Adrenal gland (tissue), 12 donors: ENCODE data around the gene FAF1. TPM values are rescaled to one million over a fixed set of nuclear protein-coding genes. Genes with fewer than 3 reads are reported as not detected.

ENCODE experiments used
- DNase-seq, 7 donors: peaks; one replicate each; pipeline ENCODE4 v3.0.0-alpha.2; 2019 to 2020
- H3K27ac ChIP-seq, 5 donors: fragments of 200-600 bp; sonication (generic) in 4 of 5; 1 replicate in 3 of 5; 2 replicates in 2 of 5; pipeline versions ENCODE4 v1.5.1 to v1.8.0; 2016 to 2020; ENCODE audit warnings: mild to moderate bottlenecking in 1 of 5
- H3K27me3 ChIP-seq: fragments of 200-600 bp; 2 replicates; pipeline ENCODE4 v1.8.0; 2021
- H3K36me3 ChIP-seq, 2 donors: fragments of 200-600 bp; replicated peaks in 1 of 2; 1 replicate in 1 of 2; 2 replicates in 1 of 2; pipeline versions ENCODE4 v1.5.1 to v1.8.0; 2018 to 2022
- H3K4me1 ChIP-seq, 2 donors: fragments of 200-600 bp; replicated peaks in 1 of 2; 1 replicate in 1 of 2; 2 replicates in 1 of 2; pipeline versions ENCODE4 v1.5.1 to v1.8.0; 2018 to 2021
- H3K4me3 ChIP-seq, 4 donors: fragments of 200-600 bp; sonication (generic) in 3 of 4; one replicate each; pipeline ENCODE4 v1.5.1; 2016 to 2018
- H3K9me3 ChIP-seq, 3 donors: fragments of 200-600 bp; sonication (generic) in 1 of 3; replicated peaks in 1 of 3; 1 replicate in 2 of 3; 2 replicates in 1 of 3; pipeline versions ENCODE4 v1.5.1 to v1.8.0; 2016 to 2021
- POLR2A ChIP-seq, 2 donors: fragments of 450-650 bp; IDR thresholded peaks; one replicate each; pipeline ENCODE4 v1.6.1; 2017; ENCODE audit warnings: antibody characterized with exemption in 2 of 2, mild to moderate bottlenecking in 2 of 2, moderate library complexity in 1 of 2
- WGBS, 4 donors: extraction: QIAGEN DNeasy Blood & Tissue Kit in 2 of 4; methylation state at CpG; one replicate each; pipeline versions ENCODE4 v1.1.5 to v1.1.7; 2013 to 2017; 5-methylcytosine and 5-hydroxymethylcytosine counted together
- intact Hi-C, 2 donors: fragments of 100-400 bp; cut with DNase I; formaldehyde crosslinking; loops; one replicate each; pipeline versions ENCODE4 v1.14.1 to v1.15.0; 2022 to 2023
- polyA plus RNA-seq, 3 donors: library from polyadenylated mRNA; stranded (reverse); fragments of 200-250 nt in 2 of 3; fragments of 350-450 nt in 1 of 3; fragmentation: Illumina TruSeq in 1 of 3; extraction: RNeasy Lipid Tissue Mini Kit (QIAGEN cat#74804) in 1 of 3; gene quantifications; one replicate each; pipeline ENCODE4 v1.2.3, GENCODE V29; 2013 to 2014
- total RNA-seq, 9 donors: library from RNA; depleted of rRNA in 4 of 9; stranded (reverse); fragments of >200 nt in 4 of 9; fragments of 120-200 nt in 1 of 9; fragmentation: NEBNext Ultra II Directional in 1 of 9; extraction: Animal tissue kit (Norgen Biotek cat#: 25700) in 1 of 9; gene quantifications; one replicate each; pipeline versions ENCODE4 v1.1.0 to v1.2.4, GENCODE V29; 2013 to 2023
- TF ChIP-seq, protein P1 (sequence below), 6 experiments: fragments of 450-650 bp in 4 of 6; fragments of 200-600 bp in 2 of 6; sonication (generic) in 1 of 6; IDR thresholded peaks; 1 replicate in 5 of 6; 2 replicates in 1 of 6; pipeline versions ENCODE4 v1.5.1 to v1.8.0; 2016 to 2021; ENCODE audit warnings: antibody characterized with exemption in 6 of 6, mild to moderate bottlenecking in 2 of 6, moderate library complexity in 1 of 6
- donor health status: healthy with polysubstance abuse.
- donor health status: Bipolar disorder and iron deficiency.
- donor health status: DM: yes; HTN: yes; CAD: no.
- donor health status: DM: no; HTN: no; CAD: no.
- donor health status: DM: no; HTN: no; CAD: no.
- donor health status: DM: yes; HTN: yes; CAD: no.

FAF1 gene
- total and polyA plus RNA-seq, 12 donors: 23.4 to 88.4 (median 44.5) TPM

DNA sequence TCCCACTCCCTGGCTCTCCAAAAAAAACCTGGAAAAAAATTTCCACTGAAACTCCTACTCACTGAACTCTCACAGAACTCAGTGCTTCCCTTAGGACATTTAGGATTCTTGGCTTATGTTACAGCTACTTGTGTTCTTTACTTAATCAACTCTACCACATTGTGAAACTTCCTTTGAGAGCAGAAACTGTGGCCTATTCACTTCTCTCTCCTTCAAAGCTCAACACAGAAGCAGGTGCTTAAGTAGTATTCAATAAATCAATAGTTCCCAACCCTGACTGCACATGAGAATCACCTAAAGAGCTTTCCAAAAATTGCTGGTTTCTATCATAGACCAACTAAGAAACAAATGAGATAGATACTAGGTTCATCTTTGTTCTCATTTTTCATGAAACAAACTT, 468.9 kb downstream of the FAF1 start:
- H3K4me3 ChIP-seq: no peak overlapping the region
- no peaks in the 10 kb centered on the region for H3K9me3 ChIP-seq
- no peak for DNase-seq
- H3K36me3 ChIP-seq: no peaks in the 10 kb centered on the region
- intact Hi-C loops: no loop called here
- TF ChIP-seq POLR2A (IDR thresholded peaks at IDR 0.05): no peak
- TF ChIP-seq, protein P1, sequence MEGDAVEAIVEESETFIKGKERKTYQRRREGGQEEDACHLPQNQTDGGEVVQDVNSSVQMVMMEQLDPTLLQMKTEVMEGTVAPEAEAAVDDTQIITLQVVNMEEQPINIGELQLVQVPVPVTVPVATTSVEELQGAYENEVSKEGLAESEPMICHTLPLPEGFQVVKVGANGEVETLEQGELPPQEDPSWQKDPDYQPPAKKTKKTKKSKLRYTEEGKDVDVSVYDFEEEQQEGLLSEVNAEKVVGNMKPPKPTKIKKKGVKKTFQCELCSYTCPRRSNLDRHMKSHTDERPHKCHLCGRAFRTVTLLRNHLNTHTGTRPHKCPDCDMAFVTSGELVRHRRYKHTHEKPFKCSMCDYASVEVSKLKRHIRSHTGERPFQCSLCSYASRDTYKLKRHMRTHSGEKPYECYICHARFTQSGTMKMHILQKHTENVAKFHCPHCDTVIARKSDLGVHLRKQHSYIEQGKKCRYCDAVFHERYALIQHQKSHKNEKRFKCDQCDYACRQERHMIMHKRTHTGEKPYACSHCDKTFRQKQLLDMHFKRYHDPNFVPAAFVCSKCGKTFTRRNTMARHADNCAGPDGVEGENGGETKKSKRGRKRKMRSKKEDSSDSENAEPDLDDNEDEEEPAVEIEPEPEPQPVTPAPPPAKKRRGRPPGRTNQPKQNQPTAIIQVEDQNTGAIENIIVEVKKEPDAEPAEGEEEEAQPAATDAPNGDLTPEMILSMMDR (IDR thresholded peaks at IDR 0.05): no peak
- H3K27me3 ChIP-seq: no peaks in the 10 kb centered on the region
- peaks cover 7 to 10% of the 10 kb centered on the region in 2 donors for H3K4me1 ChIP-seq
- H3K27ac ChIP-seq: no peak overlapping the region

GRCh38 chr1:50490640-50491039, 469.4 kb downstream of the FAF1 start:
- peaks cover 7 to 10% of the 10 kb centered on the region in 2 donors for H3K4me1 ChIP-seq
- H3K4me3 ChIP-seq: no peak overlapping the region
- intact Hi-C loops: no loop called here
- DNase-seq: no peak
- WGBS, 4 donors: 89 to 93% (median 91%) methylated on average over 2 of the region's 2 CpGs
- no peaks in the 10 kb centered on the region for H3K36me3 ChIP-seq
- H3K9me3 ChIP-seq: no peaks in the 10 kb centered on the region
- H3K27ac ChIP-seq: no peak overlapping the region
- no peak for TF ChIP-seq POLR2A (IDR thresholded peaks at IDR 0.05)
- TF ChIP-seq, protein P1 (IDR thresholded peaks at IDR 0.05): no peak
- H3K27me3 ChIP-seq: no peaks in the 10 kb centered on the region

- Histone ChIP-seq H3K27ac (no peak overlapping the region), H3K36me3 (no peaks in the 10 kb centered on the region), H3K9me3 (no peaks in the 10 kb centered on the region), H3K4me1 (peaks cover 7 to 10% of the 10 kb centered on the region in 2 donors), H3K27me3 (no peaks in the 10 kb centered on the region), H3K4me3 (no peak overlapping the region)
- intact Hi-C loops: no loop called here
- no peak for TF ChIP-seq POLR2A (IDR thresholded peaks at IDR 0.05)
- TF ChIP-seq, protein P1 (IDR thresholded peaks at IDR 0.05): no peak
- no peak for DNase-seq
- WGBS, 4 donors: 30 to 42% (median 36%) methylated on average over 1 of the region's 1 CpG
Observed at GRCh38 chr1:50488876-50489275, 471.2 kb downstream of the FAF1 start.

- DNase-seq: no peak
- Histone ChIP-seq H3K4me1 (peaks cover 7 to 10% of the 10 kb centered on the region in 2 donors), H3K27ac (no peak overlapping the region), H3K36me3 (no peaks in the 10 kb centered on the region), H3K27me3 (no peaks in the 10 kb centered on the region), H3K4me3 (no peak overlapping the region), H3K9me3 (no peaks in the 10 kb centered on the region)
- intact Hi-C loops: no loop called here
- TF ChIP-seq, protein P1 (IDR thresholded peaks at IDR 0.05): no peak
- no peak for TF ChIP-seq POLR2A (IDR thresholded peaks at IDR 0.05)
- 52 to 62% (median 58%) methylated on average over 3 of the region's 3 CpGs for WGBS, 4 donors
Observed at GRCh38 chr1:50488356-50488755, 471.7 kb downstream of the FAF1 start.
